H1 (cell line): ENCODE results near the gene FGF1. TPM values are rescaled to one million over a fixed set of nuclear protein-coding genes. Genes with fewer than 3 reads are reported as not detected.

Experiments
- CTCF ChIA-PET: fragments of 300-600 bp; sonication (Branson Sonifier 250); formaldehyde crosslinking; loops from one replicate; lab custom pipeline; 2021; ENCODE audit not compliant: partially characterized antibody; lab: Charles Lee
- POLR2A ChIA-PET: fragments of 300-600 bp; sonication (Branson Sonifier 250); formaldehyde crosslinking; loops from one replicate; lab custom pipeline; 2021; ENCODE audit warnings: inconsistent platforms; ENCODE audit not compliant: partially characterized antibody; lab: Charles Lee
- DNase-seq, 2 experiments: peaks; one replicate each; pipeline versions ENCODE4 v3.0.0 to v3.0.0-alpha.2; 2010 to 2022; ENCODE audit warnings: low spot score in 2 of 2, low read depth in 1 of 2, mixed read lengths in 1 of 2
- FAIRE-seq: peaks from 2 replicates; lab custom pipeline; 2011; peaks lifted over from hg19 to GRCh38; lab: Jason Lieb, UNC
- H2AFZ ChIP-seq: 2 replicates; pipeline ENCODE4 v1.8.1; 2012; ENCODE audit warnings: low read length, inconsistent platforms
- H2AK5ac ChIP-seq: 2 replicates; pipeline ENCODE4 v1.6.1; 2013; ENCODE audit warnings: low read depth, low read length
- H2BK120ac ChIP-seq: replicated peaks from 2 replicates; pipeline ENCODE3; 2013; ENCODE audit warnings: low read depth, low read length, inconsistent platforms
- H2BK12ac ChIP-seq: 2 replicates; pipeline ENCODE4 v1.6.1; 2013; ENCODE audit warnings: low read depth, low read length
- H2BK15ac ChIP-seq: 2 replicates; pipeline ENCODE4 v1.6.1; 2013; ENCODE audit warnings: low read length
- H2BK20ac ChIP-seq: 2 replicates; pipeline ENCODE4 v1.6.1; 2013; ENCODE audit warnings: low read length
- H2BK5ac ChIP-seq: 2 replicates; pipeline ENCODE4 v1.6.1; 2013; ENCODE audit warnings: low read depth, low read length
- H3K14ac ChIP-seq: 2 replicates; pipeline ENCODE4 v1.6.1; 2013; ENCODE audit warnings: inconsistent platforms; ENCODE audit not compliant: insufficient read length
- H3K18ac ChIP-seq: 2 replicates; pipeline ENCODE4 v1.6.1; 2013; ENCODE audit warnings: low read length; ENCODE audit errors: extremely low read depth
- H3K23ac ChIP-seq: 2 replicates; pipeline ENCODE4 v1.6.1; 2013; ENCODE audit warnings: inconsistent platforms; ENCODE audit not compliant: insufficient read length
- H3K23me2 ChIP-seq: 2 replicates; pipeline ENCODE4 v1.6.1; 2013; ENCODE audit warnings: low read depth, low read length
- H3K27ac ChIP-seq: 2 replicates; pipeline ENCODE4 v1.6.1; 2011; ENCODE audit warnings: low read depth, low read length, inconsistent platforms
- H3K27me3 ChIP-seq, 4 experiments: replicated peaks in 1 of 4; 1 replicate in 1 of 4; 2 replicates in 3 of 4; pipeline versions ENCODE4 v1.6.1 to v1.8.1; 2011 to 2013; ENCODE audit warnings: low read length in 3 of 4, mild to moderate bottlenecking in 3 of 4, inconsistent platforms in 2 of 4, mixed read lengths in 2 of 4, moderate library complexity in 1 of 4; ENCODE audit not compliant: control insufficient read depth in 3 of 4, insufficient read depth in 3 of 4; ENCODE audit errors: extremely low read depth in 1 of 4
- H3K36me3 ChIP-seq, 4 experiments: 2 replicates each; pipeline versions ENCODE4 v1.6.1 to v1.8.1; 2011 to 2013; ENCODE audit warnings: mild to moderate bottlenecking in 4 of 4, low read length in 3 of 4, moderate library complexity in 2 of 4, control low read depth in 1 of 4, inconsistent platforms in 1 of 4; ENCODE audit not compliant: insufficient read depth in 4 of 4, control insufficient read depth in 2 of 4
- H3K4ac ChIP-seq: replicated peaks from 2 replicates; pipeline ENCODE3; 2013; ENCODE audit warnings: low read length, low read depth, mixed read lengths, inconsistent platforms; ENCODE audit not compliant: insufficient read length
- H3K4me1 ChIP-seq, 4 experiments: replicated peaks in 1 of 4; 1 replicate in 1 of 4; 2 replicates in 3 of 4; pipeline versions ENCODE4 v1.6.1 to v1.8.1; 2011 to 2013; ENCODE audit warnings: low read length in 3 of 4, inconsistent platforms in 2 of 4, mixed read lengths in 1 of 4; ENCODE audit not compliant: insufficient read depth in 4 of 4, control insufficient read depth in 3 of 4
- H3K4me2 ChIP-seq, 2 experiments: 2 replicates each; pipeline versions ENCODE4 v1.6.1 to v1.8.1; 2011 to 2013; ENCODE audit warnings: low read depth in 2 of 2, low read length in 2 of 2, control low read depth in 1 of 2, inconsistent platforms in 1 of 2, mild to moderate bottlenecking in 1 of 2; ENCODE audit not compliant: insufficient read depth in 1 of 2
- H3K4me3 ChIP-seq, 4 experiments: fragments of 200-600, 300-600 bp in 1 of 4; sonication (generic), shearing (Covaris generic), sonication (Bioruptor Twin) in 1 of 4; 2 replicates each; pipeline versions ENCODE4 v1.5.1 to v1.8.1; 2011 to 2016; ENCODE audit warnings: low read length in 4 of 4, low read depth in 3 of 4, control low read depth in 2 of 4, inconsistent platforms in 2 of 4, mild to moderate bottlenecking in 2 of 4, mixed read lengths in 1 of 4, moderate library complexity in 1 of 4; ENCODE audit not compliant: insufficient read depth in 2 of 4; ENCODE audit errors: extremely low read depth in 1 of 4
- H3K56ac ChIP-seq: replicated peaks from 2 replicates; pipeline ENCODE3; 2013; ENCODE audit warnings: low read depth, mild to moderate bottlenecking, mixed read lengths, low read length, inconsistent platforms; ENCODE audit not compliant: insufficient read length
- H3K79me1 ChIP-seq: 2 replicates; pipeline ENCODE4 v1.6.1; 2013; ENCODE audit warnings: low read depth, low read length, control low read depth
- H3K79me2 ChIP-seq, 2 experiments: 2 replicates each; pipeline versions ENCODE4 v1.6.1 to v1.8.1; 2012 to 2013; ENCODE audit warnings: low read length in 2 of 2, mild to moderate bottlenecking in 2 of 2, inconsistent platforms in 1 of 2; ENCODE audit not compliant: insufficient read depth in 2 of 2, control insufficient read depth in 1 of 2
- H3K9ac ChIP-seq, 4 experiments: replicated peaks in 1 of 4; 1 replicate in 1 of 4; 2 replicates in 3 of 4; pipeline versions ENCODE4 v1.6.1 to v1.8.1; 2011 to 2013; ENCODE audit warnings: low read depth in 3 of 4, low read length in 3 of 4, control low read depth in 2 of 4, mild to moderate bottlenecking in 2 of 4, moderate library complexity in 2 of 4, inconsistent platforms in 1 of 4; ENCODE audit errors: extremely low read depth in 1 of 4
- H3K9me3 ChIP-seq, 2 experiments: 2 replicates each; pipeline versions ENCODE4 v1.6.1 to v1.8.1; 2012 to 2013; ENCODE audit warnings: mild to moderate bottlenecking in 2 of 2, moderate library complexity in 2 of 2, control low read depth in 1 of 2, inconsistent platforms in 1 of 2, low read depth in 1 of 2, low read length in 1 of 2, mixed read lengths in 1 of 2; ENCODE audit not compliant: insufficient read depth in 2 of 2
- H4K20me1 ChIP-seq, 2 experiments: replicated peaks in 1 of 2; 2 replicates each; pipeline versions ENCODE3 to v1.8.1; 2011 to 2013; ENCODE audit warnings: inconsistent platforms in 2 of 2, low read length in 2 of 2, mild to moderate bottlenecking in 1 of 2; ENCODE audit not compliant: insufficient read depth in 2 of 2, control insufficient read depth in 1 of 2
- H4K5ac ChIP-seq: 2 replicates; pipeline ENCODE4 v1.6.1; 2013; ENCODE audit warnings: low read length, low read depth, mixed read lengths, inconsistent platforms; ENCODE audit not compliant: insufficient read length
- H4K8ac ChIP-seq: 2 replicates; pipeline ENCODE4 v1.8.0; 2013; ENCODE audit warnings: mild to moderate bottlenecking, moderate library complexity, low read length, inconsistent platforms; ENCODE audit not compliant: insufficient read depth; ENCODE audit errors: extremely low read depth
- H4K91ac ChIP-seq: replicated peaks from 2 replicates; pipeline ENCODE3; 2013; ENCODE audit warnings: low read length, mixed read lengths, inconsistent platforms; ENCODE audit not compliant: insufficient read length
- BACH1 ChIP-seq: IDR thresholded peaks from 2 replicates; pipeline ENCODE4 v1.6.1; 2012; ENCODE audit warnings: low read length, improper control_type of control experiment
- BRCA1 ChIP-seq: IDR thresholded peaks from 2 replicates; pipeline ENCODE4 v1.6.1; 2012; ENCODE audit warnings: low read depth, low read length, improper control_type of control experiment
- GABPA ChIP-seq: IDR thresholded peaks from 2 replicates; pipeline ENCODE4 v1.6.1; 2011; ENCODE audit warnings: mild to moderate bottlenecking, low read length, moderate library complexity, borderline replicate concordance; ENCODE audit not compliant: insufficient read depth
- JUND ChIP-seq: IDR thresholded peaks from 2 replicates; pipeline ENCODE4 v1.6.1; 2011; ENCODE audit warnings: mild to moderate bottlenecking, improper control_type of control experiment, low read length
- SP1 ChIP-seq: IDR thresholded peaks from 2 replicates; pipeline ENCODE4 v1.6.1; 2011; ENCODE audit warnings: low read depth, low read length
- SP2 ChIP-seq: IDR thresholded peaks from 2 replicates; pipeline ENCODE4 v1.6.1; 2012; ENCODE audit warnings: mild to moderate bottlenecking, low read length, inconsistent platforms
- SUZ12 ChIP-seq: fragments of 200-600 bp; sonication (generic); IDR thresholded peaks from 2 replicates; pipeline ENCODE4 v1.6.1; 2012; ENCODE audit warnings: mild to moderate bottlenecking, inconsistent platforms, low read length, moderate library complexity, mixed read lengths
- WGBS, 2 experiments: shearing (Covaris generic) in 1 of 2; methylation state at CpG; one replicate each; pipeline versions ENCODE4 v1.1.6 to v1.1.7; 2013 to 2015; ENCODE audit warnings: low lambda C conversion rate in 2 of 2, mixed read lengths in 2 of 2, inconsistent platforms in 1 of 2, low coverage in 1 of 2, missing lambda C conversion rate in 1 of 2; ENCODE audit not compliant: insufficient replicate concordance in 2 of 2, insufficient coverage in 1 of 2, insufficient read length in 1 of 2; ENCODE audit errors: extremely low coverage in 1 of 2, missing lambda C conversion rate in 1 of 2; 5-methylcytosine and 5-hydroxymethylcytosine counted together
- polyA plus RNA-seq, 7 experiments: library from polyadenylated mRNA; depleted of rRNA in 3 of 7; stranded (reverse) in 5 of 7; unstranded in 2 of 7; fragments of >200 nt in 5 of 7; fragments of 200-250 nt in 2 of 7; gene quantifications; 1 replicate in 5 of 7; 2 replicates in 1 of 7; 4 replicates in 1 of 7; pipeline versions ENCODE4 v1.2.1 to v1.2.3, GENCODE V29; 2011 to 2013; ENCODE audit warnings: missing spikeins in 2 of 7, mixed read lengths in 2 of 7
- total RNA-seq: library from RNA; stranded (reverse); fragmentation: NEBNext Ultra II Directional; extraction: Animal tissue kit (Norgen Biotek cat#: 25700); gene quantifications from 2 replicates; pipeline ENCODE4 v1.2.1, GENCODE V29; 2021

The FGF1 gene
- total and polyA plus RNA-seq, 2 of the 8 experiments (the other 6 are each of a cell fraction or from before 2014, with no cell fraction given) = 0.30 to 0.50 TPM

- no peak overlapping the region; the same call in 1 of the 2 replicates for H2BK12ac ChIP-seq
- H2AFZ ChIP-seq = no peak overlapping the region
- H4K91ac ChIP-seq = no peak overlapping the region
- H3K23me2 ChIP-seq = no peaks in the 10 kb centered on the region
- FAIRE-seq (no peak), DNase-seq (no peak)
- H2BK120ac ChIP-seq = no peak overlapping the region
- H3K4me2 ChIP-seq = no peak overlapping the region
- H4K20me1 ChIP-seq = no peaks in the 10 kb centered on the region
- H2BK5ac ChIP-seq = no peak overlapping the region
- H3K27me3 ChIP-seq = no peaks in the 10 kb centered on the region
- no peaks in the 10 kb centered on the region for H3K79me1 ChIP-seq
- no peaks in the 10 kb centered on the region for H3K36me3 ChIP-seq
- H4K8ac ChIP-seq = no peak overlapping the region
- H4K5ac ChIP-seq = no peak overlapping the region
- no peak overlapping the region for H3K4me3 ChIP-seq
- WGBS, 2 experiments = 76% methylated on average over 5 of the region's 5 CpGs; no CpG with 5 or more reads in 1 of the 2 experiments
- no peak overlapping the region for H3K56ac ChIP-seq
- ChIA-PET POLR2A (no interaction called here), CTCF (interaction anchor here (0.6 to 4.8 kb wide), 9 partner anchors 17 to 460 kb away, joined by 3 to 24 read pairs (median 7); partner anchors contain the start of gene FGF1)
- H3K9me3 ChIP-seq = no peaks in the 10 kb centered on the region
- no peak overlapping the region for H2AK5ac ChIP-seq
- no peak overlapping the region for H3K23ac ChIP-seq
- H3K27ac ChIP-seq = no peak overlapping the region
- no peak overlapping the region for H2BK20ac ChIP-seq
- H2BK15ac ChIP-seq = no peak overlapping the region
- H3K4ac ChIP-seq = no peak overlapping the region
- H3K4me1 ChIP-seq = peaks cover 0 to 8% (median 0%) of the 10 kb centered on the region in 4 experiments; a peak in 2 of 7 replicates
- H3K79me2 ChIP-seq = no peaks in the 10 kb centered on the region
- peak overlapping the region; percentile 24; the same call in 1 of the 2 replicates for H3K18ac ChIP-seq
- no peak overlapping the region for H3K9ac ChIP-seq
- H3K14ac ChIP-seq = no peak overlapping the region
- no peak for TF ChIP-seq SUZ12
- TF ChIP-seq BACH1 = no peak
- TF ChIP-seq BRCA1 = no peak
- TF ChIP-seq SP1 = no peak
- no peak for TF ChIP-seq SP2
- TF ChIP-seq JUND = no peak
- no peak for TF ChIP-seq GABPA
Measured at GRCh38 chr5:142627383-142628217, 58.3 kb downstream of the FGF1 start.
